Breast epithelium (tissue), 4 donors: ENCODE results near the gene RAX2. TPM values are rescaled to one million over a fixed set of nuclear protein-coding genes. Genes with fewer than 3 reads are reported as not detected.

Experiments used
- DNase-seq, 2 donors: peaks; one replicate each; pipeline ENCODE4 v3.0.0-alpha.2; 2019; ENCODE audit warnings: low spot score in 2 of 2
- H3K27ac ChIP-seq, 2 donors: fragments of 200-600 bp; sonication (generic) in 1 of 2; one replicate each; pipeline ENCODE4 v1.5.1; 2016 to 2019; ENCODE audit warnings: mild to moderate bottlenecking in 1 of 2
- H3K27me3 ChIP-seq, 2 donors: fragments of 200-600 bp; sonication (generic) in 1 of 2; one replicate each; pipeline versions ENCODE4 v1.5.1 to v1.6.0; 2017 to 2019; ENCODE audit warnings: control low read depth in 1 of 2, mild to moderate bottlenecking in 1 of 2
- H3K36me3 ChIP-seq: fragments of 200-600 bp; one replicate; pipeline ENCODE4 v1.5.1; 2019
- H3K4me1 ChIP-seq, 2 donors: fragments of 200-600 bp; sonication (generic); one replicate each; pipeline ENCODE4 v1.5.1; 2016 to 2019; ENCODE audit warnings: control low read depth in 1 of 2
- H3K4me3 ChIP-seq, 3 donors: fragments of 200-600 bp; sonication (generic); 1 replicate in 2 of 3; 2 replicates in 1 of 3; pipeline ENCODE4 v1.5.1; 2016 to 2019; ENCODE audit warnings: mild to moderate bottlenecking in 3 of 3, moderate library complexity in 2 of 3
- H3K9me3 ChIP-seq, 2 donors: fragments of 200-600 bp; sonication (generic) in 1 of 2; one replicate each; pipeline ENCODE4 v1.5.1; 2016 to 2019; ENCODE audit warnings: control low read depth in 1 of 2
- CTCF ChIP-seq, 3 donors: fragments of 450-650 bp; IDR thresholded peaks; one replicate each; pipeline ENCODE4 v1.5.1; 2016 to 2017; ENCODE audit warnings: antibody characterized with exemption in 3 of 3, mild to moderate bottlenecking in 3 of 3, moderate library complexity in 3 of 3
- POLR2A ChIP-seq: fragments of 450-650 bp; IDR thresholded peaks from one replicate; pipeline ENCODE4 v1.6.1; 2016; ENCODE audit warnings: antibody characterized with exemption, mild to moderate bottlenecking, moderate library complexity
- POLR2AphosphoS5 ChIP-seq, 3 donors: sonication (generic); formaldehyde crosslinking; IDR thresholded peaks; one replicate each; pipeline ENCODE4 v1.6.1; 2017; ENCODE audit warnings: antibody characterized with exemption in 3 of 3
- intact Hi-C: fragments of 100-400 bp; cut with DNase I; formaldehyde crosslinking; loops from one replicate; pipeline ENCODE4 v1.15.1; 2023; ENCODE audit warnings: low total_unique reads
- total RNA-seq, 3 donors: library from RNA; depleted of rRNA; stranded (reverse); fragments of >200 nt; gene quantifications; one replicate each; pipeline ENCODE4 v1.1.0, GENCODE V29; 2016

Gene RAX2
- total RNA-seq, 3 donors from 2014 or later = 0.66 TPM; not detected in 2

- Histone ChIP-seq H3K27me3 (peaks cover 0 to 30% of the 10 kb centered on the region in 2 donors), H3K36me3 (no peaks in the 10 kb centered on the region), H3K4me3 (peak overlapping the region in 2 of 3 donors; percentile 33 to 60), H3K9me3 (peaks cover 0 to 4% of the 10 kb centered on the region in 2 donors), H3K4me1 (no peaks in the 10 kb centered on the region), H3K27ac (no peak overlapping the region)
- intact Hi-C loops = loop anchor here (2.0 kb wide), 1 partner anchor 73 kb away; no protein-coding TSS in a partner anchor
- TF ChIP-seq POLR2AphosphoS5 (IDR thresholded peaks at IDR 0.05) = no peak
- TF ChIP-seq POLR2A = no peak
- no peak for TF ChIP-seq CTCF (IDR thresholded peaks at IDR 0.05)
- peak in 1 of 2 donors; percentile 36 for DNase-seq
Observed at GRCh38 chr19:3801412-3802096, 29.5 kb upstream of the RAX2 start.

- Histone ChIP-seq H3K4me1 (no peaks in the 10 kb centered on the region), H3K27me3 (peaks cover 0 to 30% of the 10 kb centered on the region in 2 donors), H3K4me3 (peak overlapping the region in 2 of 3 donors; percentile 33 to 60), H3K36me3 (no peaks in the 10 kb centered on the region), H3K27ac (no peak overlapping the region), H3K9me3 (peaks cover 0 to 7% of the 10 kb centered on the region in 2 donors)
- intact Hi-C loops = loop anchor here (2.0 kb wide), 1 partner anchor 72 kb away; no protein-coding TSS in a partner anchor
- TF ChIP-seq POLR2A (no peak), CTCF (IDR thresholded peaks at IDR 0.05) (no peak), POLR2AphosphoS5 (IDR thresholded peaks at IDR 0.05) (no peak)
- no peak for DNase-seq
Observed at GRCh38 chr19:3800996-3801395, 29.0 kb upstream of the RAX2 start.

- Histone ChIP-seq H3K9me3 (peaks cover 0 to 7% of the 10 kb centered on the region in 2 donors), H3K4me3 (no peak overlapping the region), H3K36me3 (no peaks in the 10 kb centered on the region), H3K27me3 (peaks cover 0 to 23% of the 10 kb centered on the region in 2 donors), H3K4me1 (no peaks in the 10 kb centered on the region), H3K27ac (no peak overlapping the region)
- no peak for DNase-seq
- intact Hi-C loops = no loop called here
- TF ChIP-seq POLR2A = no peak
- TF ChIP-seq CTCF (IDR thresholded peaks at IDR 0.05) = no peak
- no peak for TF ChIP-seq POLR2AphosphoS5 (IDR thresholded peaks at IDR 0.05)
Observed at GRCh38 chr19:3798137-3798536, 26.1 kb upstream of the RAX2 start.

- no peak for DNase-seq
- H3K4me1 ChIP-seq = no peaks in the 10 kb centered on the region
- H3K4me3 ChIP-seq = no peak overlapping the region
- H3K27ac ChIP-seq = no peak overlapping the region
- intact Hi-C loops = no loop called here
- H3K36me3 ChIP-seq = no peaks in the 10 kb centered on the region
- peaks cover 0 to 7% of the 10 kb centered on the region in 2 donors for H3K9me3 ChIP-seq
- H3K27me3 ChIP-seq = peaks cover 0 to 12% of the 10 kb centered on the region in 2 donors
- no peak for TF ChIP-seq POLR2AphosphoS5 (IDR thresholded peaks at IDR 0.05)
Observed at GRCh38 chr19:3796358-3796757, 24.3 kb upstream of the RAX2 start.

GRCh38 chr19:3793799-3794198 lies 21.8 kb upstream of the RAX2 start:
- DNase-seq = no peak
- TF ChIP-seq POLR2AphosphoS5 (IDR thresholded peaks at IDR 0.05) (no peak), POLR2A (no peak), CTCF (IDR thresholded peaks at IDR 0.05) (no peak)
- Histone ChIP-seq H3K9me3 (peaks cover 0 to 7% of the 10 kb centered on the region in 2 donors), H3K4me3 (no peak overlapping the region), H3K27ac (no peak overlapping the region), H3K27me3 (no peaks in the 10 kb centered on the region), H3K4me1 (no peaks in the 10 kb centered on the region), H3K36me3 (no peaks in the 10 kb centered on the region)
- intact Hi-C loops = no loop called here
